ENCODE measurements around the gene PIGM.

The PIGM gene

DNA sequence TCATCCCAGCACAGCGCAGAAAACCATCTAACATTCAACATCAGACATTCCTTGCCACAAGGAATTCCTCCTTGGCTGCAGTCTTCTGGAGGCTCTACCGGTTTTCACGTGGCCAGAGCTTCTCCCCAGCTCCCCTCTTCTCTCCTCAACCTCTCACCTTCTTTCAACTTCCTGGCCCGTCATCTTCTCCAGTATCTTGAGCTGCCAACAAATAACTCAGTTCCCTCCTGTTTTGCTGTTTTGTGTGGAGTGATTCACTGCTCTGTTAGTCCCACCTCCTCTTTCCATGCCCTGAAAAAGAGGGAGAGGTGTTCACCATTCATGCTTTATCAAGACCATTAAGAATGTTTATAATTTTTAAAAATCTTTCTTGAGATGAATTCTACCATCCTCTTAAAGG, 32.6 kb downstream of the PIGM start:
- TF ChIP-seq FOXK2 (IDR thresholded peaks at IDR 0.05): no peak
- TF ChIP-seq FOXA1 (IDR thresholded peaks at IDR 0.05): no peak
- no peak for TF ChIP-seq SP1 (IDR thresholded peaks at IDR 0.05)
- TF ChIP-seq FOXM1 (IDR thresholded peaks at IDR 0.05; ENCODE audit: borderline replicate concordance): no peak
- TF ChIP-seq TARDBP (IDR thresholded peaks at IDR 0.05): no peak
- no peak for TF ChIP-seq SUZ12 (IDR thresholded peaks at IDR 0.05)
- no peak for TF ChIP-seq HDGF (IDR thresholded peaks at IDR 0.05; ENCODE audit: borderline replicate concordance)
- TF ChIP-seq LEF1 (IDR thresholded peaks at IDR 0.05; ENCODE audit: borderline replicate concordance): no peak
- no peak for TF ChIP-seq BHLHE40 (IDR thresholded peaks at IDR 0.05; ENCODE audit: borderline replicate concordance)
- no peak for TF ChIP-seq ZNF384 (IDR thresholded peaks at IDR 0.05)
- no peak for DNase-seq (ENCODE audit: extremely low spot score)
- POLR2A ChIA-PET: no interaction called here
- CTCF ChIA-PET: no interaction called here

DNA sequence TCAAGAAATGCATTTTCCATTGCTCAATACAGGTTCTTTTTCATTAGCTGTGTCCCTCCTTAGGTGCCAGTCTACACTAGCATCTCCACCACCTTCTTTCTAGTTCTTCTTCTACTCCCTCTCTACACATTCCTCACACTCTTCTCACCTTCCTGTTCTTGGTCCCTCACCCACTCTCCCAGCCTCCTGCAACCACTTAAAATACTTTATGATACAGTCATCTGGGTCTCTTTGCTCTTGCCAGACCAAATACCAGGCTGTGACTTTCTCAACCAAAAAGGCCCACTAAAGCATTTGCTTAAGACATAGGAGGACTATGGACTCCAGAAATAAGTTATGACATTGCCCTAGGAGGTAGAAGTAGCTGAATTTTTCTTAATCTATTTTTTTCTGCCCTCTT, 35.1 kb downstream of the PIGM start:
- TF ChIP-seq SUZ12 (IDR thresholded peaks at IDR 0.05): no peak
- no peak for TF ChIP-seq FOXM1 (IDR thresholded peaks at IDR 0.05; ENCODE audit: borderline replicate concordance)
- no peak for TF ChIP-seq BHLHE40 (IDR thresholded peaks at IDR 0.05; ENCODE audit: borderline replicate concordance)
- TF ChIP-seq SP1 (IDR thresholded peaks at IDR 0.05): no peak
- TF ChIP-seq LEF1 (IDR thresholded peaks at IDR 0.05; ENCODE audit: borderline replicate concordance): no peak
- TF ChIP-seq ARNT (IDR thresholded peaks at IDR 0.05): no peak
- no peak for TF ChIP-seq ZNF384 (IDR thresholded peaks at IDR 0.05)
- no peak for TF ChIP-seq TARDBP (IDR thresholded peaks at IDR 0.05)
- TF ChIP-seq, protein P1, sequence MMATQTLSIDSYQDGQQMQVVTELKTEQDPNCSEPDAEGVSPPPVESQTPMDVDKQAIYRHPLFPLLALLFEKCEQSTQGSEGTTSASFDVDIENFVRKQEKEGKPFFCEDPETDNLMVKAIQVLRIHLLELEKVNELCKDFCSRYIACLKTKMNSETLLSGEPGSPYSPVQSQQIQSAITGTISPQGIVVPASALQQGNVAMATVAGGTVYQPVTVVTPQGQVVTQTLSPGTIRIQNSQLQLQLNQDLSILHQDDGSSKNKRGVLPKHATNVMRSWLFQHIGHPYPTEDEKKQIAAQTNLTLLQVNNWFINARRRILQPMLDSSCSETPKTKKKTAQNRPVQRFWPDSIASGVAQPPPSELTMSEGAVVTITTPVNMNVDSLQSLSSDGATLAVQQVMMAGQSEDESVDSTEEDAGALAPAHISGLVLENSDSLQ (IDR thresholded peaks at IDR 0.05): no peak
- no peak for TF ChIP-seq CTBP1 (IDR thresholded peaks at IDR 0.05; ENCODE audit: borderline replicate concordance)
- TF ChIP-seq FOXK2 (IDR thresholded peaks at IDR 0.05): no peak
- TF ChIP-seq ELF4 (IDR thresholded peaks at IDR 0.05): no peak
- TF ChIP-seq FOXA1 (IDR thresholded peaks at IDR 0.05): no peak
- TF ChIP-seq NFRKB (IDR thresholded peaks at IDR 0.05): no peak
- no peak for TF ChIP-seq L3MBTL2 (conservative IDR thresholded peaks at IDR 0.05)
- no peak for TF ChIP-seq HDGF (IDR thresholded peaks at IDR 0.05; ENCODE audit: borderline replicate concordance)
- POLR2A ChIA-PET: no interaction called here
- no peak for DNase-seq (ENCODE audit: extremely low spot score)
- CTCF ChIA-PET: interaction anchor here (1.0 kb wide), 1 partner anchor 11 kb away, joined by 3 read pairs; no protein-coding TSS in a partner anchor

DNA sequence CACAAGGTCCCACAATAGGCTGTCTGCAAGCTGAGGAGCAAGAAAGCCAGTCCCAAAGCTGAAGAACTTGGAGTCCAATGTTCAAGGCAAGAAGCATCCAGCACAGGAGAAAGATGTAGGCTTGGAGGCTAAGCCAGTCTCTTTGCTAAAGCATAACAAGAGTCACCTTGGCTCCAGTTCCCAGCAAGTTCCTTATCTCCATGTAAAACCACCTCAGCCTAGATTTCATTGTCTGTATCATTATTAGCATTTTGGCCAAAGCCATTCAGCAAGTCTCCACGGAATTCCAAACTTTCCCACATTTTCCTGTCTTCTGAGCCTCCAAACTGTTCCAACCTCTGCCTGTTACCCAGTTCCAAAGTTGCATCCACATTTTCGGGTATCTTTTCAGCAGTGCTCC, 36.9 kb downstream of the PIGM start:
- no peak for TF ChIP-seq NFRKB (IDR thresholded peaks at IDR 0.05)
- no peak for TF ChIP-seq ZNF384 (IDR thresholded peaks at IDR 0.05)
- ChIA-PET POLR2A (no interaction called here), CTCF (no interaction called here)
- DNase-seq (ENCODE audit: extremely low spot score): no peak

DNA sequence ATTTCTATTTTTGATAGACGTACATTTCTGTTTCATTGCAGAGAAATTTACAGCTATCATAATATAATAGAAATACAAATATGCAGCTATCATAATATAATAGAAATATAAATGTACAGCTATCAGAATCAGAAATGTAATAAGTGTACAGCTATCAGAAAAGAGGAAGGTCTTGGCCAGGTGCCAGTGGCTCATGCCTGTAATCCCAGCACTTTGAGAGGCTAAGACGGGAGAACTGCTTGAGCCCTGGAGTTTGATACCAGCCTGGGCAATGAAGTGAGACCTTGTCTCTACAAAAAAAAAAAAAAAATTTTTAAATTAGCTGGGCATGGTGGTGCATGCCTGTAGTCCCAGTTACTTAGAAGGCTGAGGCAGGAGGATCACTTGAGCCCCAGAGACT, 37.9 kb downstream of the PIGM start:
- ChIA-PET CTCF (no interaction called here), POLR2A (no interaction called here)
- TF ChIP-seq ARNT (IDR thresholded peaks at IDR 0.05): no peak
- no peak for DNase-seq (ENCODE audit: extremely low spot score)

DNA sequence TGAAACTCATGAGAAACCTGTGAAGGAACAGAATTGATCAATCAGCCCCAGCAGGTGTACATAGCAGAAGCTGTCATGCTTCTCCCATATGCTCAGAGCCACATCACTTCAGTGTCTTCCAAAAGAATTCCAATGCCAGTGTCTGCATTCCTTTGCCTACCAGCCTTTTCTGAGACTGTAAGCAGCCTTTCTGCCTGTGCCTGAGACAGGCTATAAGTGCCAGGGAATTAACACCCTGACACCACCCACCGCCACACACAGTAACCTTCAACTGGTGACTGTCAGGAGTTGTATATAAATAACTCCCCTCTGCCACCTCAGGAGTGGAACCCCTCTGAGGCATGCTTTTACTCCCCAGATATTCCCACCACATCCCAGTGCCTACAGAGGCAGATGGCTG, 39.6 kb downstream of the PIGM start:
- ChIA-PET CTCF (interaction anchor here (0.9 kb wide), 1 partner anchor 14 kb away, joined by 5 read pairs; no protein-coding TSS in a partner anchor), POLR2A (no interaction called here)
- DNase-seq (ENCODE audit: extremely low spot score): no peak
- TF ChIP-seq ELF4 (IDR thresholded peaks at IDR 0.05): no peak
- no peak for TF ChIP-seq LEF1 (IDR thresholded peaks at IDR 0.05; ENCODE audit: borderline replicate concordance)
- TF ChIP-seq ZNF384 (IDR thresholded peaks at IDR 0.05): no peak
- no peak for TF ChIP-seq TARDBP (IDR thresholded peaks at IDR 0.05)
- TF ChIP-seq FOXK2 (IDR thresholded peaks at IDR 0.05): no peak
- no peak for TF ChIP-seq CTBP1 (IDR thresholded peaks at IDR 0.05; ENCODE audit: borderline replicate concordance)
- TF ChIP-seq, protein P1 (IDR thresholded peaks at IDR 0.05): no peak
- TF ChIP-seq NFRKB (IDR thresholded peaks at IDR 0.05): no peak
- no peak for TF ChIP-seq SP1 (IDR thresholded peaks at IDR 0.05)
- no peak for TF ChIP-seq HDGF (IDR thresholded peaks at IDR 0.05; ENCODE audit: borderline replicate concordance)

DNA sequence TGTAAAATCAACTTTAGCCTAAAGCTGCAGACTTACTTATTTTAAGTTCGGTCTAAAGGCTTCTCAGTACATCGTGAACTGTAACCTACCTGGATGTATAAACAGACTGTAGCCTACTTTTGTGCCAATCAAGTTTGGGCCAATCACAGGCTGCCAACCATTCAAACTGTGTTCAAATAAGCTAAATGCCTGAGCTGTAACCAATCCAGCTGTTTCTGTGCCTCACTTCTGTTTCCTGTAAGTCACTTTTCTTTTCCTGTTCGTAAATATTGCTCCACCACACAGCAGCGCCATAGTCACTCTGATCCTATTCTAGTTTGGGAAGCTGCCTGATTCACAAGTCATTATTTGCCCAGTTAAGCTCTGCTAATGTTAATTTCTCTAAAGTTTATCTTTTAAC, 40.3 kb downstream of the PIGM start:
- POLR2A ChIA-PET: no interaction called here
- TF ChIP-seq L3MBTL2 (conservative IDR thresholded peaks at IDR 0.05) (no peak), BHLHE40 (IDR thresholded peaks at IDR 0.05; ENCODE audit: borderline replicate concordance) (no peak)
- CTCF ChIA-PET: interaction anchor here (0.9 kb wide), 1 partner anchor 15 kb away, joined by 5 read pairs; no protein-coding TSS in a partner anchor

DNA sequence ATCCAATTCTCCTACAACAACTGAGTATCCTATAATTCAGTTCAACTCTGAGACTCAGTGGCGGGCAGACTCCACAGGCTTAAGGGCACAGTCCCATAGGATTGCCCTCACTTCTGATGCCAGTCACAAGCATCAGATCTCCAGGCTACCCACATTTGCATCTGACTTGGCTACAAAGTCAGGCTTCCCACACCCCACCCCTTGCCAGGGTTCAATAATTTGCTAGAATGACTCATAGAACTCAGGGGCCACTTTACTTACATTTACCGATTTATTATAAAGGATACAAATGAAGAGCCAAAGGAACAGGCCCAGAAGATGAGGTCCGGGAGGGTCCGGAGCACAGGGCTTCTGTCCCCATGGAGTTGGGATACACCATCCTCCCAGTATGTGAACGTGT, 41.8 kb downstream of the PIGM start:
- POLR2A ChIA-PET: no interaction called here

More for the DNA sequence above, 40.3 kb downstream of the PIGM start:
- no peak for DNase-seq (ENCODE audit: extremely low spot score)

More for the DNA sequence above, 41.8 kb downstream of the PIGM start:
- CTCF ChIA-PET: no interaction called here
- TF ChIP-seq SUZ12 (IDR thresholded peaks at IDR 0.05) (no peak), HDGF (IDR thresholded peaks at IDR 0.05; ENCODE audit: borderline replicate concordance) (no peak), ELF4 (IDR thresholded peaks at IDR 0.05) (no peak), TARDBP (IDR thresholded peaks at IDR 0.05) (no peak), FOXK2 (IDR thresholded peaks at IDR 0.05) (no peak), ARNT (IDR thresholded peaks at IDR 0.05) (no peak), SP1 (IDR thresholded peaks at IDR 0.05) (no peak), FOXM1 (IDR thresholded peaks at IDR 0.05; ENCODE audit: borderline replicate concordance) (no peak), FOXA1 (IDR thresholded peaks at IDR 0.05) (no peak), LEF1 (IDR thresholded peaks at IDR 0.05; ENCODE audit: borderline replicate concordance) (no peak), NFRKB (IDR thresholded peaks at IDR 0.05) (no peak)
- TF ChIP-seq, protein P1 (IDR thresholded peaks at IDR 0.05): no peak
- no peak for DNase-seq (ENCODE audit: extremely low spot score)
